Dermis blood vessel endothelial cell (primary cell): Measurements from ENCODE around the gene SCNM1. TPM values are rescaled to one million over a fixed set of nuclear protein-coding genes. Genes with fewer than 3 reads are reported as not detected.

Experiments used
- DNase-seq: peaks from one replicate; pipeline ENCODE4 v3.0.0; 2010
- total RNA-seq: library from RNA; depleted of rRNA; stranded (reverse); fragments of >200 nt; gene quantifications from 2 replicates; pipeline ENCODE4 v1.2.3, GENCODE V29; 2014

SCNM1 gene, protein sequence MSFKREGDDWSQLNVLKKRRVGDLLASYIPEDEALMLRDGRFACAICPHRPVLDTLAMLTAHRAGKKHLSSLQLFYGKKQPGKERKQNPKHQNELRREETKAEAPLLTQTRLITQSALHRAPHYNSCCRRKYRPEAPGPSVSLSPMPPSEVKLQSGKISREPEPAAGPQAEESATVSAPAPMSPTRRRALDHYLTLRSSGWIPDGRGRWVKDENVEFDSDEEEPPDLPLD
- total RNA-seq = 21.1 and 23.8 TPM in 2 replicates

DNA sequence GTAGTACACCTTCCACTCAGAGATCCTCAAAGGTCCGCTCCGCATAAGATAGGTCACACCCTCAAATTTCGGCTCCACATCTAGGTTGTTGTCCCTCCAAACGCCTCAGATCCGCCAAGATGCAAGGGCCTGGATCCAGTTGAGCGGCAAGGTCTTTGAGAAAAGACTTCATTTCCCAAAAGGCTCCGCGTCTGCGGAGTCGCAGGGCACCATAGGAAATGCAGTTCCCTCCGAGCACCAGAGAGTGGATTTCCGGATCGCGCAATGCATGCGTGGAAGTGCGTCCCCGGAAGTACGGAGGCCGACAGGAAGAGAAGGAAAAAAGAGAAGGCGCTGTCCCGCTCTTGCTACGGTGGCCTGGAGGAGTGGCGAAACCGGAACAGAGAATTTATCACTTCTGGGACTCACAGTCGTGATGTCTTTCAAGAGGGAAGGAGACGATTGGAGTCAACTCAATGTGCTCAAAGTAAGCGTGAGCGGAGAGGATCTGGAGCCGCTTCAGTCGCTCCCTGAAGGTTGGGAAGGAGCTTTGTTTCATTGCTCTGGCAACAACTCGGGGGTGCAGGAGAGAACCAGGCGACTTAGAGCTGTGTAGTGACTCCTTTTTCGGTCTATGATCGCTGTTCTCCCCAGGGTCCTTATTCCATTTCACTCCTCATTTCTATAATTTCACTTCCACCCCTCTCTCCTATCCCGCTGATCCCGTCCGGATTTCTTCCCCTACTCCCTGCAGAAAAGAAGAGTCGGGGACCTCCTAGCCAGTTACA lies at the start of gene SCNM1, which contains the start of gene LYSMD1:
SCNM1 (plus strand) TSS at position 407 of the 767 bp plus-strand sequence; CDS start at position 416, 9 bp downstream.
LYSMD1 (minus strand) TSS at position 165 of the 767 bp plus-strand sequence. CDS start 644 bp downstream, outside the sequence.
- DNase-seq = peak; percentile 99

DNA sequence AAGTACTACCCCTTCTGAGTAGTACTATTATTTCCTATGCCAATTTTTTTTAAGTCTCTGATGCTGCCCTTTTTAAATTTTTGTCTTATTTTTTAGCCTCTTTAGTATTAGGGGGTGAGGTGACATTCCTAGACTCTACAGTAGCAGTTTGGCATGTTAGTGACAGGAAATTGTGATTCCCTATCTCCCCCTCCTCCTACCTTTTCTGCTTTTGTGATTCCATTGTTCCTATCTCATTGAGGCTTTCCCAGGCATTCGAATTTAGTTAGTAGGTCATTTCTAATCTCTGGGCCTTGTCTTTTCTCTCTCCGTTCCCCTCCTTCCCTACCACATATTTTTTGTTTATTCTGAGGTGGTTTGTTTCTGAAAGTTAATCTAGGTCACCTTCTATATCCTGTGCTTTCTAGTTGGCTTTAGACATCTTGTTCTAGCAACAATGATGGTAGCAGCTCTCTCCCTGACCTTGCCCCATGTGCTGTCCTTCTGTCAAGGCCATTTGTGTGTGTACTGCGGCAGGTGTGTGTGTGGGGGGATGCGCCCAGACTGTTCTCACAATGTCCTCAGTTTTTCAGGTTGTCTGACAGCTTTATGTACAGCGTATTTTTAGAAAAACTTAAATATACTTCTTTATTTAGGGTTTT lies 41.1 kb upstream of the SCNM1 start:
- DNase-seq = no peak

DNA sequence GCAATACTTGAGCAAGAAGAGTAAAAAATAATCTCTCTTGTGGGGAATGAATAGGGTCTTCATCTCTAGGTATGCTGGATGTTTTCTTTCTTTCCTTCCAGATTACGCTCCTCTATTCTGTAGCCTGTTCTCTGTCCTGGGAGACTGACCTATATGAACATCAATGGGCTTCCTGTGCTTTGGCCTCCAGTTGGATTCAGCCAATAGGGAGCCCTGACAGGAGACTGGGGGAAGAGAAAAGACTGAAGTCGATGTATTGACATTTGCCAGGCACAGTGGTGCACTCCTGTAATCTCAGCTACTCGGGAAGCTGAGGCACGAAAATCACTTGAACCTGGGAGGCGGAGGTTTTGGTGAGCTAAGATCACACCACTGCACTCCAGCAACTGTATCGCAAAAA lies 37.1 kb upstream of the SCNM1 start:
- DNase-seq = no peak

DNA sequence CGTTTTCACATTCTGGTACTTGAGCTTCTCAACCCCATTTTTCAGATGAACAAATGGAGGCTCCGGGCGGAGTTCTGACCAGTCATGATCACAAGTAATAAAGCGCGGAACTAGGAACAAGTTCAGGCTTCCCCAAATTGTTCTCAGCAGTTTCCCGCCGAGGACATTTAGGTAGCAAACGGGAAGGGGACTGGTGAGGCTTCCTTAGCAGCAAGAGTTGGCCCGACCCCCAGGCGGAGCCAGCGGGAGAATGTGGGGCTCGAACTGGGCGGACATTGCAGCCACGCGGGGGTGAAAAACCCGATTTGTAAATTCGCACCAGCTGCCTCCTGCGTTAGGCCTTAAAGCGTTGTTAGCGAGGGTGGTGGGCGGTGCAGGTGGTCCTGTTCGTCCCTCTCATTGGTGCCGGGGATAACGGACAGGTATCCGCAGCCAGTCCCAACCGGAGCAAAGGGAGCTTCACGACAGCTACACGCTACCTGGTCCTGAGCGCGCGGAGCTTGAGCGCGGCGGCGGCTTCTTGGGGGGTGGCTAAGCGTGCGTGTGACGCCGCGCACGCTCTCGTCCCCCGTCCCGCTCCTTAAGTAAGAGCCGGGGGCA lies 34.9 kb upstream of the SCNM1 start:
- peak; percentile 94 for DNase-seq

DNA sequence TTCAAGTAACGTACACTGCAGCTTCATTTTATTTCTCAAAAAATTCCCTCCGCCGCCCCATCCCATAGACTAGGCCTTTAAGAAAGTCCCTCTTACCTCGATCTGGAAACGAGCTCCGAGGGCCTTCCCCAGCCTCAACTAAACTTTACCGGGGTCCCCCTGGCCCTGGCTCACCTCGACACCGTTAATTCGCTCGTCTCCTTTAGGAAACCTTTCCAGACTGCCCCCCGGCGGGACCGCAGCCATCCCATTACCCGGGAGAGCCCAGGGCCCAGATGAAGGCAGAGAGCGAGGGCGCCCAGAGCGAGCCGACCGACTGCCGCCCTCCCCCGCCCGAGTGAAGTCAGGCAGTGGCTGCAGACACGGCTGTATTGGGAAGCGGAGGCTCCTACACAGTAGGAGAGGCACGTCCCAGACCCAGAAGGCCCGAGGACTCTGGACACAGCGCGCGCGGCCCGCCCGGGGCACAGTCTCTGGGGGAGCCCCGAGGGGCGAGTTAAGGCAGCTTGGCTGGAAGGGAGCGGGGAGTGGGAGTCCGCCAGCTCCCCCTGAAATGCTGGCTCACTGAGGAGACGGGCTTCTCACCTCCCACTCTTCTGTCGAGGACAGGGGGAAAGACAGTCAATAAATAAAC lies 34.1 kb upstream of the SCNM1 start:
- DNase-seq = peak; percentile 35

DNA sequence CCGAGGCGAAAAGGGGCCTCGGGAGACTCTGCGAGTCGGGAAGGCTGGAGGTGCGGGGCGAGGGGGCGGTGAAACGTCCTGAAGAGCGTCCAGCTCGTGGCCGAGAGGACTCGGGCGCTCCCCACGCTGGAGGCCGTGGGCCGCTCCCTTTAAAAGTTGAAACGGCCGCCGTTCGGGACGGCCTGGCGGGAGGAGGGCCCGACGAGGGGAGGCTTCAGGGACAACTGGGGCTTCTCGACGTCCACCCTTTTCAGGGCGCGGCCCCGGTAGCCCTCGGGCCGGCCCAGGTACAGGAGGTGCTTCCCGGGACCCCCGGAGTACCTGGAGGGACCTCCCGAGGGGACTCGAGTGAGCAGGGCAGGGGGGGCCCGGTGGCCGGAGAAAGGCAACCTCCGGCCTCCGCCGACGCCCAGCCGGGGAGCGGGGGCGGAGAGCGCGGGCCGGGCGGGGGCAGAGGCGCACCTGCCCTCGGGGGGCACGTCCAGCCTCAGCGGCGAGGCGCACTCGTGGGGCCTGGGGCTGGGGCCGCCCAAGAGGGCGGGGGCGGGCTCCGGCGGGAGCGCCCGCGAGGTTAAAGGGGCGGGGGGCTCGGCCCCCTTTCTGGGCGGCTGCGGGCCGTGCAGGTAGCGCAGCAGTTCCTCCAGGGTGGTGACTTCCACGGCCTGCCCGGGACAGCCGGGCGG lies 33.5 kb upstream of the SCNM1 start:
- no peak for DNase-seq

DNA sequence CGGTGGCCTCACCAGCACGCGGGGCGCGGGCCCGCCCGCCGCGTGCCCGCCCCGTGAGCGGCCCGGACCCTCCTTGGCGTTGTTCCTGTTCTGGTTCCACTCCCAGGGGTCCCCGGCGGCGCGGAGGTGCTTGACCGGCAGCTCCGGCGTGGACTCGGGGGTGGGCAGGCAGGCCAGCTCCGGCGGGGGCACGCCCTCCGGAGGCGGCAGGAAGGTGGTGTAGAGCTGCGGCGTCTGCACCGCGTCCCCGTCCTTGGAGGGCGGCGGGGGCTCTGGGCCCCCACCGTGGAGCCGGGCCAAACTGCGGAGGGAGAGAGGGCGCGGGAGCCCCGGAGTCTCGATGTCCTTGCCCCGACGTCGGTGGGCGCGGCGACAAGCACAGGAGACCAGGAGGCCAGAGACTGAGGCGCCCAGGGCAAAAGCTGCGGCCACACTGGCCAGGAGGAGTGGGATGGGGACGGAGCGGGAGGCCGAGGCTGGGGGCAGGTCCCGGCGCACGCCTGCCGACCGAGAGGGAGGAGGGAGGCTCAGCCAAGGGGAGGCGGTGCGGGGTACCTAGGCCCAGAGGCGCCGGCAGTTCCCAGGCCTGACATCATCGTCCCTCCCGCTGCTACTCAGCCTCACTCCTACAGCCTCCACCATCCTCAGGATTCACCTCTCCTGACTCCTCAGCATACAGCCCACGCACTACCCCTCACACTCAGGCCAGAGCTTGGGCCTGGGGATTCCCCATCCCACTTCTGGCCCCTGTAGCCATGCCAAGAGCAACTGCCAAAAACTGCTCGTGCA lies 32.7 kb upstream of the SCNM1 start:
- no peak for DNase-seq

DNA sequence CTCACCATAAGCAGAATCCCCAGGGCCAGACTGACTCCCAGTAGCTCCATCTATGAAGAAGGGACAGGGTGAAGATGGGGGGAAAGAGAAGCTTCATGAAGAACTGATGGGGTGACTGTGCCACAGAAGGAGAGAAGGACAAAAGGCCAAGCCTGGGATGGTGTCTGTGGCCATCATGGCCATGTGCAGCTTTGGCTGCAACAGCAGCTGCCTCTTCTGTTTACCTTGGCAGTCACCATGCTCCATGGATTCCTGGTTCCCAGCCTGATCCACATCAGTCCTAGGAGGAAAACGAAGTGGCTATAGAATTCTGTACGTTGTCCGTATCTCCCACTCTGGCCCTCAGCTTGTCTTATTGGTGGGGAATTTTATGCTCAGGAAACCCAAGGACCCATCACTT lies 31.5 kb upstream of the SCNM1 start:
- no peak for DNase-seq

DNA sequence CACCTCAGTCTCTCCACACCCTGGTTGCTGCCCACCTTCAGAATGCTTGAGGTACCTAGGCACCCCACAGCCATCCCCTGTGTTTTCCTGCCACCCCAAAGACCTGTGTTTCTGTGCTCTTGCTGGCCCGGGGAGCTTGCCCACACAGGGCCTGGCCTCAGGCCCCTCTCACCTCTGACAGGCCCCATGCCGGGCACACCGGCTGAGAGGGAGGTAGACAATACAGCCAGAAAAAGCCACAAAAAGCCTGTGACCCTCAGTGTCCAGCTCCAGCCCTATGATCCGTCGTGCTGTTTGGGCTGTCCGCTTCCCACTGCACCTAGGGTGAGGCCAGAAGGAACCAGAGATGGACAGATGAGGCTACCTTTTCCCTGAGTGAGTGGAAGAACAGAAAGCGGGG lies 31.0 kb upstream of the SCNM1 start:
- DNase-seq = no peak

DNA sequence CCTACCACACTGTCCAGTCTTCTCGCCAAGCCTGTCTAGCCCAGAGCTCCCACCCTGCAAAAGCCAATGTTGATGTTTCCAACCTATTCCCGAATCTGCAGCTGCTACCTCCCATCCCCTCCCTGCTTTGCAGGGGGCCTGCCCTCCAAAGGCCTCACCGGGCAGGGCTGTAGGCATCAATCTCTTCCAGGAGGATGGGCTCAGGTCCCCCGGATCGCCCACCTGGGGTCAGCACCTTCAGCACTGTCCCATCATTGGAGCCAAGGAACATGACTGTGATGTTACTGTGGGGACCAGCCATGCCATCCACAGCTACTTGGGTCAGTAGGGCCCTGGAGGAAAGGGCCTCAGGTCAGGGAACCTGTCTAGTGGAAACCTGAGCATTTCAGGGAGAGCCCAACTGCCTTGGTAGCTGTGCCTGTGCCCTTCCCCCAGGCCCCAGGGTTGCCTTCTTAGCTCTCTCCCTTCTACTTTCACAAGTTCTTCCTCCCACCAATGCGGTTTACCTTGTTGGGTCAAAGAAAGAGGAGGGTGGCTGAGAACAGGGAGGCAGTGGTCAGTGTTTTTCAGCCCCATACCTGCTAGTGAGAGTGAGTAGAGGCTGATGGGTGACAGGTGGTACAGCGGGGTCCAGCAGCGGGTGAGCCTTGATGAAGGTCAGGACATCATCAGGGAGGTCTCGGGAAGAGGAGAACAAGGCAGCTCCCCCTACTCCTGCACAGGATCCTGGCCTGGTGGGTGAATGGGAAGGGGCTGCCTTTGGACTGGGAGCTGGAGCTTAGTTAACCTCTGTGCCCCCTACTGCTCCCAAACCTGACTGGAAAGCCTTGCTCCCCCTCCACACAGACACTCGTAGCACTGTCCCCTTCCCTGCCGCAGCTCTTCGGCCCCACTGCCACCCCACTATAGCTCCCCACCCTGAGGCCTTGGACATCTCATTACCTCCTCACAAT lies 30.2 kb upstream of the SCNM1 start:
- DNase-seq = no peak

DNA sequence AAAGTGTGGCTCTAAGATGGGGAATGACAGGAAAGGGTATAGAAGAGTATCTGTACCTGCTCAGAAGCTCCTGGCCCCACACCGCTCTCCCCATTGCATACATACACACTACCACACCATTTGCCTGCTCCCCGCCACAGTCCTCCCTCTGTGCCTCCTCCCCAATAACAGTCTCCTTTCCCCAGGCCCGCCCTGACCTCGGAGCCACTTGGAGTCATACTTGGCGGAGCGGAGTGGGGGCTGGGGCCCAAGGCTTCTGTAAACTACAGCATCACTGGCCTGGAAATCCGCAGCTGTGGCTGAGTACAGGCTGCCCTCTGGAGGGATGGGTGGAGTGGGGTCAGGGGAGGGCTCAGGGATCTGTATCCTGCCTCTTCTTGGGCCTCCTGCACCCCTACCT lies 28.2 kb upstream of the SCNM1 start:
- no peak for DNase-seq

DNA sequence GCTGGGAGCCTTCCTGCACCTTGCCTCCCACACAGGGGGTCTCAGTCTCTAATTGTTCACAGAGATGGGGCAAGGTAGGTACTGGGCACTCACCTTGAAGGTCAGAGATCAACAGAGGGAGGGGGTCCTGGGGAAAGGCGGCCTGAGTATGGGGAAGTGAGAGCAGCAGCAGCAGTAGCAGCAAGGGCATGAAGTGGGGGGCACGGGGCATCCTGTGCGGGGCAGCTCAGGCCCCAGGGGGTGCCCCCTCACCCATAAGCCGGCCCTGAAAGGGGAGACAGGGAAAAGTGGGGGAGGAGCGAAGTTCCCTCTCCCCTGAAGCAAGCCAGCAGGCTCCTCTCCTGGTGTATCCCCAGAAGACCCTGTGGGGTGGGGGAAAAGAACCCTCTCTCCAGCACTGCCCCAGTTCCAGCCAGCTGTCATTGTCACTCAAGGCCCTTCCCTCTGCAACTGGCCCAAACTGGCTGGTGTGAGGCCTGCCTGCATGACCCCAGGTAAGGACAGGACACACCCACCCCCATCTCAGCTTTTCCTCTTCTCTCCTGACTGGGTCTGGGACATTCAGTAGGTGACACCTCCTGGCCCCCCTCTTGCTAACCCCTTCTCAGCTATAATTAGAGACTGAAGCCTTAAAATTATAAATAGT lies 23.4 kb upstream of the SCNM1 start:
- DNase-seq = no peak

DNA sequence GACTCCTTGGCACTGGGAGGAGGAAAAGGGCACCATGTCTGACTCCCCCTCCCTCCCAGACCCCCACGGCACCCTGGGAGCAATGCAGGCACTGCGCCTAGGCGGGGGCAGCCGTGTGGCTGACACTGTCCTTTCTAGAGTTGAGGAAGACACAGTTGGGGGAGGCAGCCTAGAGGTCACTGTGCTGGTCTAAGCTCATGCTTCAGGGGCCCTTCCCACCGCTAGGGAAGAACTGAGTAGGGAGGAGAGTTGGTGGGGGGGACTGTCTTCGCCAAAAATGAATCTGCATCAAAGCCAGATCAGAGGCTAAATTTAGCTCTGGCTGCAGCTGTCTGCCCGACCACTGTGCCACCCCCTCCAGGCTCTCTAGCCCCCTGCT lies 22.9 kb upstream of the SCNM1 start:
- DNase-seq = no peak

DNA sequence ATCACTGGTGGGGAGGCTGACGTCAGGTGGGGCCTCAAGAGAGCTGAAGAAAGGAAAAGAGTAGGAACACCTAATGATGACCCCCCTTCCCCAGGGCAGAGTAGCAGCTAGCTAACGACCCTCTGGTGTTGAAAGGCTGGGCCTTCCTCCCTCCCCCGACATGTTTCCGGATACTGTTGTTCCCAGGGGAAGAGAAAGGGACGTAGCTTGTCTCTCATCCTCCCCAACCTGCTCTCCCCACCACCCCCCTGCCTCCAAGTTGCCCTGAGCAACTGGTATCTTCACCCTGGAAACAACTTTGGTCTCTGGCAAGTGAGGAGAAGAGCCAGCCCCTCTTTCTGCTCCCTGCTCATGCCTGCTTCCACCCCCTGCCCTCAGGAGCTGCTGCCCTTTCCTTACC lies 22.0 kb upstream of the SCNM1 start:
- no peak for DNase-seq

DNA sequence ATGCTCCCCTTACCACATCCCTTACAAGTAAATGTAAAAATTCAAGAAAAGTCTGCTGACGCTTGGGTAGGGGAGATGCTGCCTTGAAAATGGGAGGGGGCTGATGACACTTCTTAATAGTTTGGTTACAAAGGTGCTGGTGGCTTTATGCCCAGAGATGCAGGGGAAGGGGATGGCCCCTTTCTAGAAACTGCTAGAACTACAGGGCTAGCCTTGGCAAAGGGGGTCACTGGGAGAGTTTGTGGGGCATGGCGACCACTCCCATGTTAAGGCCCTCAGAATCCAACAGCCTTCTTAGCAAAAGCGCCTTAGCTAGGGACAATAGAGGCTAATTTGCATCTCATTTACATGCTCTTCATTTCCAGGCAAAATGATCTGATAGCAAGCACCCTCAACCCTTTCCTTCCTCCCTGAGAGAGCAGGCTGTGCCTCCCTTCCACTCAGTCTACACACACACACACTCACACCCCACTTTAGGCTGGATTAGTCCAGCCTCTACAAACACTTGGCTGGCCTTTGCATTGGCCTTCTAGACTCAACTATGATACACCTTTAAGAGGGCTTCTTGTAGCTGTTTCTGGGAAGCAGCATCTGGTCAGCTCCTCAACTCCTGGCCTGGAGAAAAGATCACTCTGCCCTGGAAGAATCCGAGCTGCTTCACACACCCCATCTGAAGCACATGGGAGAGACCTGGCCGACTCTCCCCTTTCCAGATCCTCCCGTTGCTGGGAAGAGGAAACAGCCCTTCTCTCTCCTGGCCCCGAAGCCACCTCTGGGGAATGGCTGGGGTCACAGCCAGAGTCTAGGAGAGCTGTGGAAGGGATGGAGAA lies 21.3 kb upstream of the SCNM1 start:
- peak; percentile 51 for DNase-seq

DNA sequence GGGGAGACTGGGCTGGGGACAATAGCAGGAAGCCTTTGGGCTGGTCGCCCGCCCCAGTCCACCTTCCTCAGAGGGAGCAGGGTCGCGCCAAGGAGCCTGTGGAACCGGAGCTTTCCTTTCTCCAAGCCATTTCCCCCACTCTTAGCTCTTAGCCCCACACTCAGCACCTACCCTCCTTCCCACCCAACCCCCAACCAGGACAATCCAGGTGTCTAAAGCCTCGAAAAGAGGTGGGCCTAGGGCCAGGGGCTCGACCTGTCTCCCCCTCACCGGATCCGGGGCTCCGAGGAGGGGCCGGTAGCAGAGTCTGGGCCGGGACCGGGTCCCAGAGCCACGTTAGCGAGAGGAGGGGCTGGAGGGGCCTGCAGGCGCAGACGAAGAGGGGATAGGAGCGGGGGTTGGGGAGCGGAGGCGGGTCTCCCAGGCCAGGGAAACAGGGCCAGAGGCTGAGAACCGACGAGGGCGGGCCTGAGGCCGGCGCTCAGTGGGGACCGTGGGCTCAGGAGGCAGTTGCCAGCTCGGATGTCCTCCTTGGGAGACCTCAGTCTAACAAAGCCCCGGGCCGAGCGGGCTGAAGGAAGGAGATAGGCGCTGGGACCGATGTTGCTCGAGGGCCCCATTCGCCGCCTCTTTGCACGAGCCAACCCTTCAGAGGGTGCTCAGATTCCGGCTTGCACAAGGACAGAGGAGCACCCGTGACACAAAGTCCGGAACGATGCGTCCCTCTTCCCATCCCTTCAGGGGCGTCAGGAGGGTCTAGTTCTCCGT lies 20.5 kb upstream of the SCNM1 start:
- DNase-seq = peak; percentile 44

DNA sequence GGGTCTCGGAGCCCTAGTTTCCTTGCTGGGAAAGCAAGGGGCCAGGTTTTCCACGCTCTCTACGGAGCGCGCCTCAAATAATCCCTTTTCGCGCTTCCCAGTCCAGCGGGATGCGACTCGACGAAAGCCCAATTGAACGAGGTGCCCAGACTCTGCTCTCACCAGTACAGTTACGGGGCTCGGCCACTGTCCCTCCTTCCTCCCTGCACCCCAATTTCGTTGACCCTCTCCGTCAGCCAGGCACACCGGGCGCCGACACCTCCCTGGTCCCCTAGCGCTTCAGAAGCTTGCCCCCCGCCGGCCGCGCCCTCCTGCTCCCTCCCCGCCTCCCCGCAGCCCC lies 19.9 kb upstream of the SCNM1 start:
- peak; percentile 34 for DNase-seq
